Left kidney (tissue), 2 donors: ENCODE measurements around the gene ABCA7. TPM values are rescaled to one million over a fixed set of nuclear protein-coding genes. Genes with fewer than 3 reads are reported as not detected.

ENCODE experiments used
- DNase-seq: peaks from one replicate; pipeline ENCODE4 v3.0.0-alpha.2; 2013
- polyA plus RNA-seq: library from polyadenylated mRNA; unstranded; fragments of 120-200 nt; gene quantifications from one replicate; pipeline ENCODE4 v1.2.1, GENCODE V29; 2013; ENCODE audit not compliant: insufficient read length

Gene ABCA7
- polyA plus RNA-seq, 1 donor, result 7.6 TPM

DNA sequence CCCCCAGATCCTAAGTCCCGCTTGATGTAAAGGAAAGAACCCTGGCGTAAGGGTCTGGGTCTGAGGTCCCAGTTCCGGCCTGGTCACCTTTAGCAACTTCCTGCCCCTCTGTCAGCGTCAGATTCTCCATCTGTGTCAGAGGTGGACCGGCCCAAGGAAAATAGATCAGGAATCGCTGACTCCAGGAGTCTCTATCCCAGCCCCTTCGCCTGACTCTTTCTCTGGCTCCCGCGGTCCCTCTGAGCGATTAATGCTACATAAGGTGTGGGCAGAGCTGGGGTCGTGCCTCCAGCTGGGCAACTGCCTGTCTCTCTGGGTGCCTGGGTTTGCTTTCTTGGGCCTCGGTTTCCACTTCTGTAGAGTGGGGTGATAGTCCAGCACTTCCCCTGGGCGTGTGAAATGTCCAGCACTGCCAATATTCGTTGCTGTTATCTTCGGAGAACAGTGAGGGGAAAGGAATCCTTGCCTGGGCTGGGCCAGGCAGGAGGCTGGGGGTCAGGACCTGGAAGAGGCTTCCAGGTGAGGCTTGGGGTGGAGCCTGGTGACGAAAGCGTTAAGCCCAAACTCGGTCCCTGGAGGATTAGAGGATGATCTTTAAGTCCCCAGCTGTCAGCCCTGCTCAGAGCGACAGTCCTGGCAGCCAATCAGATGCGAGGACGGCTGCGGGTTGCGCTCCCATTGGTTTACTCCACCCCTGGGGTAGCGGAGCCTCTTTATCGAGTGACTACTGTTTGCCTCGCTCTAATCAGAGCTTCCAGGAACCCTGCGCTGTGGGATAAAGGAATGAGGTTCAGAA, 767 bp downstream of the ABCA7 start:
- peak; percentile 84 for DNase-seq

- DNase-seq, result no peak
Observed at GRCh38 chr19:1041272-1041834, 1.4 kb downstream of the ABCA7 start.

GRCh38 chr19:1041835-1042685, 2.2 kb downstream of the ABCA7 start:
- DNase-seq, result no peak

DNA sequence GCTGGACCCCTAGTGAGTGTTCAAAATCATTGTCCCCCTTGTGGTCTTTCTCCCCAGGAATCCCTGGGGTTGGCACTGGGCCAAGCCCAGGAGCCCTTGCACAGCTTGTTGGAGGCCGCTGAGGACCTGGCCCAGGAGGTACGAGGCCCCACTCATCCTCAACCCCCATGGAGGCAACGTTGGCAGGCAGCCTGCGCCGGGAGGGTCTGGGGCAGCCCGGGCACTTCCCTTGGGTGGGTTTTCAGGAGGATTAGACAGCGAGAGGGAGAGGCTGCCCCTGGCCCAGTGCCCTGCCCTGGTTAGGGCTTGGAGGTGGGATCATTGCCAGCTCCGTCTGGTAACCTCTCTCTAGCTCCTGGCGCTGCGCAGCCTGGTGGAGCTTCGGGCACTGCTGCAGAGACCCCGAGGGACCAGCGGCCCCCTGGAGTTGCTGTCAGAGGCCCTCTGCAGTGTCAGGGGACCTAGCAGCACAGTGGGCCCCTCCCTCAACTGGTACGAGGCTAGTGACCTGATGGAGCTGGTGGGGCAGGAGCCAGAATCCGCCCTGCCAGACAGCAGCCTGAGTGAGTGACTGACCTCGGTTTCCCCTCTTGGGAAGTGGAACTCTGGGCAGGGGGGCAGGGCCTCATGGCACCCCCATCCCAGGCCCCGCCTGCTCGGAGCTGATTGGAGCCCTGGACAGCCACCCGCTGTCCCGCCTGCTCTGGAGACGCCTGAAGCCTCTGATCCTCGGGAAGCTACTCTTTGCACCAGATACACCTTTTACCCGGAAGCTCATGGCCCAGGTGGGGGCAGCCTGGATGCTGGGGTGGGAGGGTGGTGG, 3.0 kb downstream of the ABCA7 start:
- DNase-seq, result no peak

DNA sequence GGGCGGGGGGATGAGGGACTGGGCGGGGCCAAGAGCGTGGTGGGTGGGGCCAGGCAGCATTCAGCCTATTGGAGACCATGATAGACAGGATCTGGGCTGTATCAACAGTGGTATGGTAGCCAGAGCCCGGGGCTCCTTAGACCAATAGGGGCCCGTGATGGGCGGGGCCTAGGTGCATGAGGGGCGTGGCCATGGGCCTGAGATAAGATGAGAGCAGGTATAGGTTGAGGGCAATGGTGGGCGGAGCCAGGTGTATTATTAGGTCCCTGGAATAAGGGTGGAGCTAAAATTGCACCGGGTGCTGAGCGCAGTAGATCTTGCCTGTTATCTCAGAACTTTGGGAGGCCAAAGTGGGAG, 5.3 kb downstream of the ABCA7 start:
- DNase-seq, result no peak

- DNase-seq, result no peak
Observed at GRCh38 chr19:1046117-1046626, 6.3 kb downstream of the ABCA7 start.

GRCh38 chr19:1046836-1047695, 7.2 kb downstream of the ABCA7 start:
- DNase-seq, result no peak

- no peak for DNase-seq
Observed at GRCh38 chr19:1047696-1048147, 7.8 kb downstream of the ABCA7 start.

GRCh38 chr19:1049106-1049505, 9.2 kb downstream of the ABCA7 start:
- no peak for DNase-seq

DNA sequence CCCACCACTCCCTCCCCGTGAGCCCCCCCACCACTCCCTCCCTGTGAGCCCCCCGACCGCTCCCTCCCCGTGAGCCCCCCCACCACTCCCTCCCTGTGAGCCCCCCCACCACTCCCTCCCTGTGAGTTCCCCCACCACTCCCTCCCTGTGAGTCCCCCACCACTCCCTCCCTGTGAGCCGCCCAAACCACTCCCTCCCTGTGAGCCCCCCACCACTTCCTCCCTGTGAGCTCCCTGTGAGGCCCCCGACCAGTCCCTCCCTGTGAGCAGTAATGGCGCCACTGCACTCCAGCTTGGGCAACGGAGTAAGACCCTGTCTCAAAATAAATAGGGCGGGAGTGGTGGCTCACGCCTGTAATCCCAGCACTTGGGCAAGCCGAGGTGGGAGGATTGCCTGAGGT, 9.9 kb downstream of the ABCA7 start:
- no peak for DNase-seq

- no peak for DNase-seq
Observed at GRCh38 chr19:1050989-1051788, 11.3 kb downstream of the ABCA7 start.

DNA sequence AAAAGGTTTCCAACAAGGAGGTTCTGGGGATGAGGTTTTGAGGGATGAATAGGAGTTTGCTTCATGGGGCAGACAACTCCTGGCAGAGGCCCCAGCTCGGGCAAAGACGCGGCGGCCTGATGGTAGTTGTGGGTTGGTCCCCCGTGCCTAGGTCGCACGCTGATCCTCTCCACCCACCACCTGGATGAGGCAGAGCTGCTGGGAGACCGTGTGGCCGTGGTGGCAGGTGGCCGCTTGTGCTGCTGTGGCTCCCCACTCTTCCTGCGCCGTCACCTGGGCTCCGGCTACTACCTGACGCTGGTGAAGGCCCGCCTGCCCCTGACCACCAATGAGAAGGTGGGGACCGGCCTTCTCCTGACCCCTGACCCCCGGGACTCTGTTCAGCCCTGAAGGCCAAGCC, 11.9 kb downstream of the ABCA7 start:
- no peak for DNase-seq

DNA sequence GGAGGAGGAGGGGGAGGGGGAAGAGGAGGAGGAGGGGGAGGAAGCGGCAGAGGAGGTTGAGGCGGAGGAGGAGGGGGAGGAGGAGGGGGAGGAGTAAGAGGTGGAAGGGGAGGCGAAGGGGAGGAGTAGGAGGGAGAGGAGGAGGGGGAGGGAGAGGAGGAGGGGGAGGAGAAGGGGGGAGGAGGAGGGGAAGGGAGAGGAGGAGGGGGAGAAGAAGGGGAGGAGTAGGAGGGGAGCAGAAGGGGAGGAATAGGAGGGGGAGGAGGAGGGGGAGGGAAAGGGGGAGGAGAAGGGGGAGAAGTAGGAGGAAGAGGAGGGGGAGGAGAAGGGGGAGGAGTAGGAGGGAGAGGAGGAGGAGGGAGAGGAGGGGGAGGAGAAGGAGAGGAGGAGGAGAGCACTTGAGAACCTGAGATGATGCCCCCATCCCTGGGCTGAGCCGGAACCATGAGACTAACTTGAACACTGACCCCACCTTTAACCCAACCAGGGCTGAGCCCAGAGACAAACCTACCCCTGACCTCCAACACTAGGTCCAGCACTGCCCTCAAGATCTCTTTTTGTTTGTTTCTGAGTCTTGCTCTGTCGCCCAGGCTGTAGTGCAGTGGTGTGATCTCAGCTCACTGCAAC, 12.6 kb downstream of the ABCA7 start:
- no peak for DNase-seq

- no peak for DNase-seq
Observed at GRCh38 chr19:1053176-1054101, 13.5 kb downstream of the ABCA7 start.

DNA sequence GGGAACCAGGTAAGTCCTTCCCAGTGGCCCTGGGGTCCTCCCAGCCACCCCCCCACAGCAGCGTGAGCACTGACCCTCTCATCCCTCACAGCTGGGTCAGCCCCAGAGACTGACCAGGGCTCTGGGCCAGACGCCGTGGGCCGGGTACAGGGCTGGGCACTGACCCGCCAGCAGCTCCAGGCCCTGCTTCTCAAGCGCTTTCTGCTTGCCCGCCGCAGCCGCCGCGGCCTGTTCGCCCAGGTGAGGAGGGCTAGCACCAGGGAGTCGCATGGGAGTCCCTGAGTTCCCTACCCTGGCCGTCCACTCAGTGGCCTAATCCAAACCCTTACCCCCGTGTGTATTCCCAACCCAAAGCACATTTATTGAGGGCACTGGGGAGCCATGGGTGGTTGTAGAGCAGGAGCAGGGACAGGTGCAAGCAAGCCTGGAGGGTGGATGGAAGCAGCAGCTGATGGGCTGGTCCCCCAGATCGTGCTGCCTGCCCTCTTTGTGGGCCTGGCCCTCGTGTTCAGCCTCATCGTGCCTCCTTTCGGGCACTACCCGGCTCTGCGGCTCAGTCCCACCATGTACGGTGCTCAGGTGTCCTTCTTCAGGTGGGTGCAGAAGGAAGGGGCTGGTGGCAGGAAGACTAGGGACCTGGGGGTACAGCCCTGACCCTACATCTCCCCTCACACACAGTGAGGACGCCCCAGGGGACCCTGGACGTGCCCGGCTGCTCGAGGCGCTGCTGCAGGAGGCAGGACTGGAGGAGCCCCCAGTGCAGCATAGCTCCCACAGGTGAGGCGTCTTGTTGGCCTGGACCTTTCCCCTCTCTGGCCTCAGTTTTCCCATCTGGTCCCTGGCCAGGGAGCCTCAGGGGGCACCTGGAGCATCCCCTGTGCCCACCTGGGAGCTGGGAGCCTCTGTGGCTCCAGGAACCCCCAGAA, 14.5 kb downstream of the ABCA7 start:
- no peak for DNase-seq

DNA sequence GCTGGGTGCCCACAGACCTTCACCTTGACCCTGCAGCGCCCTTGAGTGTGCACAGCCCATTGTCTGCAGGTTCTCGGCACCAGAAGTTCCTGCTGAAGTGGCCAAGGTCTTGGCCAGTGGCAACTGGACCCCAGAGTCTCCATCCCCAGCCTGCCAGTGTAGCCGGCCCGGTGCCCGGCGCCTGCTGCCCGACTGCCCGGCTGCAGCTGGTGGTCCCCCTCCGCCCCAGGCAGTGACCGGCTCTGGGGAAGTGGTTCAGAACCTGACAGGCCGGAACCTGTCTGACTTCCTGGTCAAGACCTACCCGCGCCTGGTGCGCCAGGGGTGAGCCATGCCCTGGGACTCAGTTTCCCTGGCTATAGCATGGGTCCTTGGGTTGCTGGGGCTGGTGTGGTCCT, 15.1 kb downstream of the ABCA7 start:
- DNase-seq, result no peak
